H9 (cell line): ENCODE data around the gene FRRS1L. TPM values are rescaled to one million over a fixed set of nuclear protein-coding genes. Genes with fewer than 3 reads are reported as not detected.

Source experiments
- DNase-seq: peaks from one replicate; pipeline ENCODE4 v3.0.0-alpha.2; 2017
- H2AFZ ChIP-seq: one replicate; pipeline ENCODE4 v1.6.1; 2013; ENCODE audit warnings: mild to moderate bottlenecking, low read length, control low read depth, moderate library complexity
- H2AK5ac ChIP-seq: 2 replicates; pipeline ENCODE4 v1.6.1; 2013; ENCODE audit warnings: low read length, control low read depth, mixed read lengths; ENCODE audit not compliant: insufficient read length
- H2BK120ac ChIP-seq: one replicate; pipeline ENCODE4 v1.6.1; 2013; ENCODE audit warnings: low read depth, mild to moderate bottlenecking, low read length, control low read depth, inconsistent platforms; ENCODE audit not compliant: poor library complexity, severe bottlenecking
- H2BK12ac ChIP-seq: 2 replicates; pipeline ENCODE4 v1.6.1; 2013; ENCODE audit warnings: low read length, control low read depth, mixed read lengths, low read depth; ENCODE audit not compliant: insufficient read length
- H2BK15ac ChIP-seq: 2 replicates; pipeline ENCODE4 v1.6.1; 2013; ENCODE audit warnings: low read depth, low read length, control low read depth
- H2BK20ac ChIP-seq: one replicate; pipeline ENCODE4 v1.6.1; 2013; ENCODE audit warnings: low read depth, mild to moderate bottlenecking, low read length, control low read depth, inconsistent platforms; ENCODE audit not compliant: poor library complexity, severe bottlenecking
- H2BK5ac ChIP-seq: 2 replicates; pipeline ENCODE4 v1.6.1; 2013; ENCODE audit warnings: low read length, control low read depth, mixed read lengths; ENCODE audit not compliant: insufficient read length
- H3K14ac ChIP-seq: 2 replicates; pipeline ENCODE4 v1.6.1; 2013; ENCODE audit warnings: low read length, control low read depth; ENCODE audit not compliant: insufficient read depth
- H3K18ac ChIP-seq: 2 replicates; pipeline ENCODE4 v1.6.1; 2013; ENCODE audit warnings: low read depth, mild to moderate bottlenecking, mixed read lengths, low read length, control low read depth; ENCODE audit not compliant: insufficient read length
- H3K23ac ChIP-seq: 2 replicates; pipeline ENCODE4 v1.6.1; 2013; ENCODE audit warnings: low read length, control low read depth, mixed read lengths, low read depth; ENCODE audit not compliant: insufficient read length
- H3K23me2 ChIP-seq: 2 replicates; pipeline ENCODE4 v1.6.1; 2013; ENCODE audit warnings: low read depth, mild to moderate bottlenecking, mixed read lengths, low read length, control low read depth; ENCODE audit not compliant: insufficient read length, poor library complexity, severe bottlenecking
- H3K27ac ChIP-seq: 2 replicates; pipeline ENCODE4 v1.5.1; 2013; ENCODE audit warnings: low read length, control low read depth, mixed read lengths, low read depth; ENCODE audit not compliant: insufficient read length
- H3K27me3 ChIP-seq: 2 replicates; pipeline ENCODE4 v1.6.1; 2013; ENCODE audit warnings: low read length, control low read depth, inconsistent platforms; ENCODE audit not compliant: insufficient read depth
- H3K4ac ChIP-seq: 2 replicates; pipeline ENCODE4 v1.6.1; 2013; ENCODE audit warnings: low read depth, mild to moderate bottlenecking, control low read depth, inconsistent platforms, low read length, moderate library complexity
- H3K4me1 ChIP-seq: 2 replicates; pipeline ENCODE4 v1.6.1; 2013; ENCODE audit warnings: low read length, control low read depth, inconsistent platforms; ENCODE audit not compliant: insufficient read depth
- H3K4me2 ChIP-seq: 2 replicates; pipeline ENCODE4 v1.6.1; 2013; ENCODE audit warnings: low read length, control low read depth, mixed read lengths; ENCODE audit not compliant: insufficient read length, insufficient read depth
- H3K56ac ChIP-seq: 2 replicates; pipeline ENCODE4 v1.6.1; 2013; ENCODE audit warnings: low read depth, mild to moderate bottlenecking, mixed read lengths, low read length, control low read depth; ENCODE audit not compliant: insufficient read length
- H3K79me1 ChIP-seq: 2 replicates; pipeline ENCODE4 v1.6.1; 2013; ENCODE audit warnings: low read depth, mild to moderate bottlenecking, moderate library complexity, low read length, control low read depth, inconsistent platforms; ENCODE audit not compliant: insufficient read depth, poor library complexity, severe bottlenecking
- H3K79me2 ChIP-seq: 2 replicates; pipeline ENCODE4 v1.6.1; 2013; ENCODE audit warnings: low read length, control low read depth, inconsistent platforms; ENCODE audit not compliant: insufficient read depth
- H3K9ac ChIP-seq: 2 replicates; pipeline ENCODE4 v1.6.1; 2013; ENCODE audit warnings: low read length, control low read depth, mixed read lengths; ENCODE audit not compliant: insufficient read length; ENCODE audit errors: extremely low read depth
- H3K9me3 ChIP-seq: one replicate; pipeline ENCODE4 v1.6.1; 2013; ENCODE audit warnings: low read depth, low read length, inconsistent platforms; ENCODE audit not compliant: control insufficient read depth
- H3T11ph ChIP-seq: one replicate; pipeline ENCODE4 v1.6.1; 2013; ENCODE audit warnings: mild to moderate bottlenecking, low read length, control low read depth, inconsistent platforms
- H4K20me1 ChIP-seq: one replicate; pipeline ENCODE4 v1.6.1; 2013; ENCODE audit not compliant: control insufficient read depth, insufficient read length, insufficient read depth
- H4K5ac ChIP-seq: 2 replicates; pipeline ENCODE4 v1.6.1; 2013; ENCODE audit warnings: low read depth, mild to moderate bottlenecking, mixed read lengths, low read length, control low read depth; ENCODE audit not compliant: insufficient read length
- H4K8ac ChIP-seq: replicated peaks from 2 replicates; pipeline ENCODE4 v1.6.1; 2013; ENCODE audit warnings: low read length, control low read depth, mixed read lengths, low read depth; ENCODE audit not compliant: insufficient read length
- H4K91ac ChIP-seq: 2 replicates; pipeline ENCODE4 v1.6.1; 2013; ENCODE audit warnings: low read depth, mild to moderate bottlenecking, moderate library complexity, mixed read lengths, low read length, control low read depth; ENCODE audit not compliant: insufficient read length
- H3K27ac Mint-ChIP-seq, 3 experiments: 2 replicates in 2 of 3; 3 replicates in 1 of 3; pipeline ENCODE4 v1.8.0; 2020 to 2021; ENCODE audit warnings: mixed read lengths in 3 of 3, mild to moderate bottlenecking in 1 of 3, moderate library complexity in 1 of 3
- H3K27me3 Mint-ChIP-seq: 2 replicates; pipeline ENCODE4 v1.8.0; 2021; ENCODE audit warnings: low read depth, mild to moderate bottlenecking, moderate library complexity, mixed read lengths
- H3K36me3 Mint-ChIP-seq, 3 experiments: 2 replicates in 2 of 3; 3 replicates in 1 of 3; pipeline ENCODE4 v1.8.0; 2020 to 2021; ENCODE audit warnings: low read depth in 3 of 3, mixed read lengths in 3 of 3; ENCODE audit not compliant: insufficient read depth in 1 of 3
- H3K4me1 Mint-ChIP-seq, 2 experiments: 2 replicates each; pipeline ENCODE4 v1.8.0; 2020; ENCODE audit warnings: mixed read lengths in 2 of 2
- H3K4me3 Mint-ChIP-seq, 2 experiments: 2 replicates in 1 of 2; 3 replicates in 1 of 2; pipeline ENCODE4 v1.8.0; 2020 to 2021; ENCODE audit warnings: mild to moderate bottlenecking in 2 of 2, mixed read lengths in 2 of 2, moderate library complexity in 1 of 2
- H3K9me3 Mint-ChIP-seq, 2 experiments: 2 replicates in 1 of 2; 3 replicates in 1 of 2; pipeline ENCODE4 v1.8.0; 2020; ENCODE audit warnings: mild to moderate bottlenecking in 2 of 2, mixed read lengths in 2 of 2, moderate library complexity in 1 of 2
- WGBS: extraction: QIAGEN DNeasy Blood & Tissue Kit; methylation state at CpG from one replicate; pipeline ENCODE4 v1.1.7; 2013; ENCODE audit warnings: missing lambda C conversion rate, low lambda C conversion rate, mixed read lengths; ENCODE audit not compliant: insufficient read length; ENCODE audit errors: extremely low coverage; 5-methylcytosine and 5-hydroxymethylcytosine counted together
- total RNA-seq: library from RNA; stranded (reverse); gene quantifications from 2 replicates; pipeline ENCODE4 v1.2.1, GENCODE V29; 2021
- TF ChIP-seq, protein P1 (sequence below): fragments of 200-600 bp; sonication (generic); conservative IDR thresholded peaks from 3 replicates; pipeline ENCODE4 v1.8.0; 2021; ENCODE audit warnings: antibody characterized with exemption, mild to moderate bottlenecking

The FRRS1L gene
- total RNA-seq, 1 experiment from 2014 or later = 3.3 TPM

DNA sequence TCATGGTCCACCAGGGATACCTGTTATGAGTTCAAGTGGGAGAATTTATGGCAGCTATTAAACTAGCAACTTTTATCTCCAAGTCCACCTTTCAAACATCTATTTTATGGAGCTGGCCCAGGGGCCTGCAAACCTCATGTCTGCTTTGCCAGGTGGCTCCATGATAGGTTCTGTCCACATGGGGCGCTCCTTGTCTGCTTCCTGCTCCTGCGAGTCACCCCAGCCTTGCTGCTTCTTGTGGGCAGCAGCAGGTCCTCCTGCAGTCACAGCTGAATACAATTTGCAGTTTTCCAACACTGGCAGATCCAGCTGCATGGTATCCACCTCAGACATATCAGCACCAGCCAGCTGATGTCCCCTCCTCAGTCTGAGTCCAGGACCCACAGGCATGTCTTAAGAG, 39.6 kb upstream of the FRRS1L start:
- WGBS = no CpG with 5 or more reads among the region's 2 CpGs
- no peak overlapping the region for H4K5ac ChIP-seq
- H3K27me3 Mint-ChIP-seq = no peaks in the 10 kb centered on the region; the same call in 1 of the 2 replicates

More for the DNA sequence above, 39.6 kb upstream of the FRRS1L start:
- H3K27ac ChIP-seq = no peak overlapping the region
- H3K14ac ChIP-seq = no peak overlapping the region
- H3K9ac ChIP-seq = no peak overlapping the region
- no peak overlapping the region for H2BK20ac ChIP-seq
- H3K27me3 ChIP-seq = no peaks in the 10 kb centered on the region
- no peak overlapping the region for H2BK5ac ChIP-seq
- no peak overlapping the region for H2AFZ ChIP-seq
- no peak overlapping the region for H3T11ph ChIP-seq
- Mint-ChIP-seq H3K27ac (no peak overlapping the region), H3K4me1 (peaks cover 9 to 12% of the 10 kb centered on the region in 2 experiments; a peak in 3 of 4 replicates), H3K4me3 (no peak overlapping the region), H3K9me3 (peaks cover 2 to 3% of the 10 kb centered on the region in 2 experiments; a peak in 1 of 5 replicates), H3K36me3 (peaks cover 0 to 2% (median 0%) of the 10 kb centered on the region in 3 experiments; a peak in 1 of 7 replicates)
- H4K91ac ChIP-seq = no peak overlapping the region
- TF ChIP-seq, protein P1, sequence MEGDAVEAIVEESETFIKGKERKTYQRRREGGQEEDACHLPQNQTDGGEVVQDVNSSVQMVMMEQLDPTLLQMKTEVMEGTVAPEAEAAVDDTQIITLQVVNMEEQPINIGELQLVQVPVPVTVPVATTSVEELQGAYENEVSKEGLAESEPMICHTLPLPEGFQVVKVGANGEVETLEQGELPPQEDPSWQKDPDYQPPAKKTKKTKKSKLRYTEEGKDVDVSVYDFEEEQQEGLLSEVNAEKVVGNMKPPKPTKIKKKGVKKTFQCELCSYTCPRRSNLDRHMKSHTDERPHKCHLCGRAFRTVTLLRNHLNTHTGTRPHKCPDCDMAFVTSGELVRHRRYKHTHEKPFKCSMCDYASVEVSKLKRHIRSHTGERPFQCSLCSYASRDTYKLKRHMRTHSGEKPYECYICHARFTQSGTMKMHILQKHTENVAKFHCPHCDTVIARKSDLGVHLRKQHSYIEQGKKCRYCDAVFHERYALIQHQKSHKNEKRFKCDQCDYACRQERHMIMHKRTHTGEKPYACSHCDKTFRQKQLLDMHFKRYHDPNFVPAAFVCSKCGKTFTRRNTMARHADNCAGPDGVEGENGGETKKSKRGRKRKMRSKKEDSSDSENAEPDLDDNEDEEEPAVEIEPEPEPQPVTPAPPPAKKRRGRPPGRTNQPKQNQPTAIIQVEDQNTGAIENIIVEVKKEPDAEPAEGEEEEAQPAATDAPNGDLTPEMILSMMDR = peak; percentile 63
- H2BK15ac ChIP-seq = no peak overlapping the region
- no peak overlapping the region for H2BK12ac ChIP-seq
- H3K23me2 ChIP-seq = no peaks in the 10 kb centered on the region
- no peak overlapping the region for H3K56ac ChIP-seq
- no peaks in the 10 kb centered on the region for H3K4me1 ChIP-seq
- H2BK120ac ChIP-seq = no peak overlapping the region
- no peaks in the 10 kb centered on the region for H4K20me1 ChIP-seq
- no peak overlapping the region for H3K18ac ChIP-seq
- no peak overlapping the region for H3K23ac ChIP-seq
- no peaks in the 10 kb centered on the region for H3K79me2 ChIP-seq
- H3K4ac ChIP-seq = no peak overlapping the region
- H3K4me2 ChIP-seq = no peak overlapping the region
- no peak overlapping the region for H2AK5ac ChIP-seq
- peak; percentile 80 for DNase-seq
- no peaks in the 10 kb centered on the region for H3K79me1 ChIP-seq
- no peaks in the 10 kb centered on the region for H3K9me3 ChIP-seq
- no peak overlapping the region for H4K8ac ChIP-seq
